HepG2 (cell line): ENCODE results near the gene ETV6. TPM values are rescaled to one million over a fixed set of nuclear protein-coding genes. Genes with fewer than 3 reads are reported as not detected.

Experiments used
- CHD4 ChIP-seq: fragments of 200-600 bp; sonication (generic); IDR thresholded peaks from 2 replicates; pipeline ENCODE4 v1.7.0; 2017; ENCODE audit warnings: mild to moderate bottlenecking, low read length, borderline replicate concordance
- CREB1 ChIP-seq, 2 experiments: fragments of 450-650 bp in 1 of 2; IDR thresholded peaks; 2 replicates each; pipeline ENCODE4 v1.6.1; 2016 to 2017; ENCODE audit warnings: control low read depth in 1 of 2, mild to moderate bottlenecking in 1 of 2, missing compliant biosample characterization in 1 of 2, missing genetic modification characterization in 1 of 2
- ELF1 ChIP-seq: sonication (generic); formaldehyde crosslinking; IDR thresholded peaks from 2 replicates; pipeline ENCODE4 v1.4.0; 2020; ENCODE audit warnings: missing genetic modification reagents
- ELF3 ChIP-seq: IDR thresholded peaks from 2 replicates; pipeline ENCODE4 v1.6.1; 2016; ENCODE audit warnings: missing genetic modification reagents, missing compliant biosample characterization
- GABPB1 ChIP-seq: IDR thresholded peaks from 2 replicates; pipeline ENCODE4 v1.6.1; 2016; ENCODE audit warnings: mild to moderate bottlenecking, missing genetic modification reagents, moderate library complexity, missing compliant biosample characterization
- HMGXB4 ChIP-seq, 2 experiments: sonication (generic) in 1 of 2; formaldehyde crosslinking in 1 of 2; IDR thresholded peaks; 2 replicates each; pipeline versions ENCODE4 v1.4.0 to v1.6.1; 2018 to 2020; ENCODE audit warnings: missing genetic modification reagents in 2 of 2, borderline replicate concordance in 1 of 2, low read depth in 1 of 2, mild to moderate bottlenecking in 1 of 2, missing biosample characterization in 1 of 2
- HNRNPLL ChIP-seq: fragments of 200-400 bp; formaldehyde crosslinking; IDR thresholded peaks from 2 replicates; pipeline ENCODE4 v1.6.1; 2017; ENCODE audit warnings: mild to moderate bottlenecking, low read depth, low read length; ENCODE audit not compliant: poor library complexity, severe bottlenecking
- MEF2D ChIP-seq: sonication (generic); formaldehyde crosslinking; IDR thresholded peaks from 2 replicates; pipeline ENCODE4 v1.5.1; 2020; ENCODE audit warnings: mild to moderate bottlenecking, missing genetic modification reagents
- MIXL1 ChIP-seq: IDR thresholded peaks from 2 replicates; pipeline ENCODE4 v1.6.1; 2016
- NCOA2 ChIP-seq: sonication (generic); formaldehyde crosslinking; IDR thresholded peaks from 2 replicates; pipeline ENCODE4 v1.8.0; 2022; ENCODE audit warnings: inconsistent platforms
- NONO ChIP-seq, 2 experiments: fragments of 450-650 bp in 1 of 2; sonication (generic) in 1 of 2; formaldehyde crosslinking in 1 of 2; IDR thresholded peaks in 1 of 2; conservative IDR thresholded peaks in 1 of 2; 2 replicates each; pipeline versions ENCODE4 v1.6.1 to v1.8.0; 2017 to 2022; ENCODE audit warnings: mild to moderate bottlenecking in 1 of 2, missing genetic modification reagents in 1 of 2, moderate library complexity in 1 of 2
- PHF8 ChIP-seq: sonication (generic); formaldehyde crosslinking; IDR thresholded peaks from 2 replicates; pipeline ENCODE4 v1.5.0; 2020; ENCODE audit warnings: missing genetic modification reagents
- RAD21 ChIP-seq: fragments of 450-650 bp; formaldehyde crosslinking; IDR thresholded peaks from 2 replicates; pipeline ENCODE4 v1.5.0; 2020; ENCODE audit warnings: mild to moderate bottlenecking
- SMARCE1 ChIP-seq: fragments of 450-650 bp; IDR thresholded peaks from 2 replicates; pipeline ENCODE4 v1.6.1; 2017; ENCODE audit warnings: borderline replicate concordance
- TOPORS ChIP-seq: sonication (generic); formaldehyde crosslinking; IDR thresholded peaks from 2 replicates; pipeline ENCODE4 v1.8.0; 2023; ENCODE audit warnings: mild to moderate bottlenecking, missing genetic modification reagents
- ZBTB39 ChIP-seq: sonication (generic); formaldehyde crosslinking; IDR thresholded peaks from 2 replicates; pipeline ENCODE4 v1.5.0; 2020; ENCODE audit warnings: missing genetic modification reagents
- ZEB1 ChIP-seq: IDR thresholded peaks from 2 replicates; pipeline ENCODE4 v1.6.1; 2012; ENCODE audit warnings: mild to moderate bottlenecking, low read depth, inconsistent platforms; ENCODE audit not compliant: insufficient replicate concordance
- ZNF20 ChIP-seq: sonication (generic); formaldehyde crosslinking; IDR thresholded peaks from 2 replicates; pipeline ENCODE4 v1.4.0; 2020; ENCODE audit warnings: mild to moderate bottlenecking, moderate library complexity, missing genetic modification reagents
- ZNF691 ChIP-seq: sonication (generic); formaldehyde crosslinking; IDR thresholded peaks from 2 replicates; pipeline ENCODE4 v1.4.0; 2020; ENCODE audit warnings: missing genetic modification reagents, low read depth, mild to moderate bottlenecking, borderline replicate concordance
- ZNF788 ChIP-seq: sonication (generic); formaldehyde crosslinking; IDR thresholded peaks from 2 replicates; pipeline ENCODE4 v1.5.0; 2020; ENCODE audit warnings: mild to moderate bottlenecking, missing genetic modification reagents, borderline replicate concordance
- ZSCAN31 ChIP-seq: sonication (generic); formaldehyde crosslinking; IDR thresholded peaks from 2 replicates; pipeline ENCODE4 v1.5.0; 2020; ENCODE audit warnings: low read depth, mild to moderate bottlenecking, missing genetic modification reagents
- ZSCAN9 ChIP-seq: IDR thresholded peaks from 2 replicates; pipeline ENCODE4 v1.6.1; 2016; ENCODE audit warnings: borderline replicate concordance
- polyA plus RNA-seq, 8 experiments: library from polyadenylated mRNA; depleted of rRNA in 3 of 8; stranded (reverse) in 7 of 8; unstranded in 1 of 8; fragments of >200 nt; fragmentation: Illumina TruSeq in 4 of 8; extraction: Trizol in 4 of 8; gene quantifications; 2 replicates each; pipeline versions ENCODE4 v1.2.1 to v1.2.3, GENCODE V29; 2011 to 2016; ENCODE audit warnings: low read depth in 4 of 8, missing spikeins in 1 of 8, mixed read lengths in 1 of 8; ENCODE audit not compliant: insufficient read depth in 1 of 8
- total RNA-seq, 5 experiments: library from RNA; depleted of rRNA; stranded (reverse); fragments of >200 nt; fragmentation: Illumina TruSeq; extraction: Trizol; gene quantifications; 2 replicates each; pipeline ENCODE4 v1.2.3, GENCODE V29; 2016; ENCODE audit warnings: low read depth in 1 of 5

ETV6 gene
- total and polyA plus RNA-seq, 2 of the 13 experiments (the other 11 are each of a cell fraction or from before 2014, with no cell fraction given), result 2.2 to 3.0 TPM

GRCh38 chr12:11648514-11649412 is 711 bp upstream of the ETV6 start (continued):
- TF ChIP-seq CREB1 (IDR thresholded peaks at IDR 0.05) (no peak), CREB1 (CRISPR knock-in tag; IDR thresholded peaks at IDR 0.05) (0 out of 2 replicates have a peak, but pooled peaks have one; percentile 12), NCOA2 (CRISPR knock-in tag) (peak; percentile 34; the same call in 1 of the 2 replicates), SMARCE1 (no peak), TOPORS (CRISPR knock-in tag) (no peak), MEF2D (CRISPR knock-in tag) (no peak), ZSCAN9 (CRISPR knock-in tag) (0 out of 2 replicates have a peak, but pooled peaks have one; percentile 49), HMGXB4 (CRISPR knock-in tag; IDR thresholded peaks at IDR 0.05; ENCODE audit: borderline replicate concordance in 1 of 2, low read depth in 1 of 2) (peak in 1 of 2 experiments; percentile 70; a peak in 1 of 4 replicates), PHF8 (CRISPR knock-in tag) (peak; percentile 61; the same call in 1 of the 2 replicates), ZBTB39 (CRISPR knock-in tag) (no peak), MIXL1 (CRISPR knock-in tag) (no peak), ZNF788 (CRISPR knock-in tag) (0 out of 2 replicates have a peak, but pooled peaks have one; percentile 35), GABPB1 (CRISPR knock-in tag) (peak; percentile 54; the same call in 1 of the 2 replicates), NONO (IDR thresholded peaks at IDR 0.05) (no peak), NONO (CRISPR knock-in tag; conservative IDR thresholded peaks at IDR 0.05) (peak; percentile 71), CHD4 (no peak), ZEB1 (peak; percentile 34), ZNF691 (0 out of 2 replicates have a peak, but pooled peaks have one; percentile 47), HNRNPLL (peak; percentile 41), ELF3 (CRISPR knock-in tag) (peak; percentile 84), ZNF20 (CRISPR knock-in tag) (no peak), ELF1 (CRISPR knock-in tag) (peak; percentile 78), ZSCAN31 (CRISPR knock-in tag) (peak; percentile 100), RAD21 (peak; percentile 18; the same call in 1 of the 2 replicates)
